ENCODE results near the gene FGF6.

- TF ChIP-seq SUZ12 (IDR thresholded peaks at IDR 0.05) (no peak), TARDBP (IDR thresholded peaks at IDR 0.05) (no peak), SP1 (IDR thresholded peaks at IDR 0.05) (no peak), FOXM1 (IDR thresholded peaks at IDR 0.05; ENCODE audit: borderline replicate concordance) (no peak), HDGF (IDR thresholded peaks at IDR 0.05; ENCODE audit: borderline replicate concordance) (no peak), L3MBTL2 (conservative IDR thresholded peaks at IDR 0.05) (no peak), CTBP1 (IDR thresholded peaks at IDR 0.05; ENCODE audit: borderline replicate concordance) (no peak), BHLHE40 (IDR thresholded peaks at IDR 0.05; ENCODE audit: borderline replicate concordance) (no peak), ZNF384 (IDR thresholded peaks at IDR 0.05) (no peak), FOXA1 (IDR thresholded peaks at IDR 0.05) (no peak)
Measured at GRCh38 chr12:4454315-4454860, 8.8 kb upstream of the FGF6 start.
